Measurements from ENCODE around the gene NXPH1.

GRCh38 chr7:8637322-8637721, 203.9 kb downstream of the NXPH1 start:
- TF ChIP-seq PTBP1 (IDR thresholded peaks at IDR 0.05; ENCODE audit: low read depth, low read length) = no peak
- no peak for TF ChIP-seq CTCF (IDR thresholded peaks at IDR 0.05 in 2 of 3, conservative IDR thresholded peaks at IDR 0.05 in 1 of 3; ENCODE audit: insufficient read depth in 2 of 3, low read depth in 1 of 3, low read length in 3 of 3)
- TF ChIP-seq CREM (IDR thresholded peaks at IDR 0.05; ENCODE audit: low read depth) = no peak
- TF ChIP-seq, protein P1, sequence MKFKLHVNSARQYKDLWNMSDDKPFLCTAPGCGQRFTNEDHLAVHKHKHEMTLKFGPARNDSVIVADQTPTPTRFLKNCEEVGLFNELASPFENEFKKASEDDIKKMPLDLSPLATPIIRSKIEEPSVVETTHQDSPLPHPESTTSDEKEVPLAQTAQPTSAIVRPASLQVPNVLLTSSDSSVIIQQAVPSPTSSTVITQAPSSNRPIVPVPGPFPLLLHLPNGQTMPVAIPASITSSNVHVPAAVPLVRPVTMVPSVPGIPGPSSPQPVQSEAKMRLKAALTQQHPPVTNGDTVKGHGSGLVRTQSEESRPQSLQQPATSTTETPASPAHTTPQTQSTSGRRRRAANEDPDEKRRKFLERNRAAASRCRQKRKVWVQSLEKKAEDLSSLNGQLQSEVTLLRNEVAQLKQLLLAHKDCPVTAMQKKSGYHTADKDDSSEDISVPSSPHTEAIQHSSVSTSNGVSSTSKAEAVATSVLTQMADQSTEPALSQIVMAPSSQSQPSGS (CRISPR knock-in tag; IDR thresholded peaks at IDR 0.05) = no peak
- no peak for TF ChIP-seq YY1 (IDR thresholded peaks at IDR 0.05; ENCODE audit: borderline replicate concordance in 1 of 3, control insufficient read depth in 1 of 3, extremely low read depth in 1 of 3, insufficient read depth in 3 of 3, insufficient read length in 1 of 3, insufficient replicate concordance in 2 of 3, low read depth in 1 of 3, low read length in 2 of 3)
